Calu3 (cell line): ENCODE measurements around the gene HECW1. TPM values are rescaled to one million over a fixed set of nuclear protein-coding genes. Genes with fewer than 3 reads are reported as not detected.
"Not testable (repeated sequence)": the region's sequence is repeated elsewhere in the genome, so short reads cannot be mapped to it uniquely, and the experiment has no call there.

Experiments
- BruUV-seq: library from RNA; stranded (reverse); fragments of 400-500 nt; replicated peaks from 2 replicates; lab custom pipeline; 2021; lab: Mats Ljungman, UMichigan
- CTCF ChIA-PET: fragments of 300-600 bp; sonication (Branson Sonifier 250); formaldehyde crosslinking; loops from one replicate; lab custom pipeline; 2022; ENCODE audit warnings: antibody characterized with exemption; lab: Charles Lee
- DNase-seq: peaks from one replicate; pipeline ENCODE4 v3.0.0; 2022
- H3K27ac Mint-ChIP-seq: one replicate; pipeline ENCODE4 v1.8.0; 2022; ENCODE audit warnings: mixed read lengths; ENCODE audit not compliant: unreplicated experiment
- H3K27me3 Mint-ChIP-seq: one replicate; pipeline ENCODE4 v1.8.0; 2022; ENCODE audit warnings: mixed read lengths; ENCODE audit not compliant: unreplicated experiment
- H3K36me3 Mint-ChIP-seq: one replicate; pipeline ENCODE4 v1.8.0; 2022; ENCODE audit warnings: mild to moderate bottlenecking, moderate library complexity, mixed read lengths; ENCODE audit not compliant: insufficient read depth, unreplicated experiment
- H3K4me1 Mint-ChIP-seq: one replicate; pipeline ENCODE4 v1.8.0; 2022; ENCODE audit warnings: mild to moderate bottlenecking, low read depth, mixed read lengths; ENCODE audit not compliant: unreplicated experiment
- H3K4me3 Mint-ChIP-seq: one replicate; pipeline ENCODE4 v1.8.0; 2022; ENCODE audit warnings: mild to moderate bottlenecking, low read depth, moderate library complexity, mixed read lengths; ENCODE audit not compliant: unreplicated experiment
- H3K9me3 Mint-ChIP-seq: one replicate; pipeline ENCODE4 v1.8.0; 2022; ENCODE audit warnings: low read depth, mixed read lengths; ENCODE audit not compliant: unreplicated experiment
- intact Hi-C: fragments of 100-400 bp; cut with micrococcal nuclease; formaldehyde crosslinking; loops from one replicate; pipeline ENCODE4 v1.10.0; 2022; ENCODE audit not compliant: unreplicated experiment
- total RNA-seq: library from RNA; stranded (reverse); gene quantifications from 2 replicates; pipeline ENCODE4 v1.2.3, GENCODE V29; 2022
- TF ChIP-seq, protein P1 (sequence below): fragments of 200-600 bp; IDR thresholded peaks from one replicate; pipeline ENCODE4 v1.8.0; 2022; ENCODE audit warnings: antibody characterized with exemption; ENCODE audit not compliant: unreplicated experiment

The HECW1 gene
- total RNA-seq, 1 experiment from 2014 or later = 0.33 TPM

GRCh38 chr7:43484678-43485395 is 372.4 kb downstream of the HECW1 start:
- BruUV-seq = no TSS peak
- Mint-ChIP-seq H3K4me3 (no peak overlapping the region), H3K4me1 (peaks cover 87% of the 10 kb centered on the region), H3K27ac (peak overlapping the region; percentile 6), H3K27me3 (no peaks in the 10 kb centered on the region), H3K9me3 (peaks cover 9% of the 10 kb centered on the region), H3K36me3 (peaks cover 9% of the 10 kb centered on the region)
- TF ChIP-seq, protein P1, sequence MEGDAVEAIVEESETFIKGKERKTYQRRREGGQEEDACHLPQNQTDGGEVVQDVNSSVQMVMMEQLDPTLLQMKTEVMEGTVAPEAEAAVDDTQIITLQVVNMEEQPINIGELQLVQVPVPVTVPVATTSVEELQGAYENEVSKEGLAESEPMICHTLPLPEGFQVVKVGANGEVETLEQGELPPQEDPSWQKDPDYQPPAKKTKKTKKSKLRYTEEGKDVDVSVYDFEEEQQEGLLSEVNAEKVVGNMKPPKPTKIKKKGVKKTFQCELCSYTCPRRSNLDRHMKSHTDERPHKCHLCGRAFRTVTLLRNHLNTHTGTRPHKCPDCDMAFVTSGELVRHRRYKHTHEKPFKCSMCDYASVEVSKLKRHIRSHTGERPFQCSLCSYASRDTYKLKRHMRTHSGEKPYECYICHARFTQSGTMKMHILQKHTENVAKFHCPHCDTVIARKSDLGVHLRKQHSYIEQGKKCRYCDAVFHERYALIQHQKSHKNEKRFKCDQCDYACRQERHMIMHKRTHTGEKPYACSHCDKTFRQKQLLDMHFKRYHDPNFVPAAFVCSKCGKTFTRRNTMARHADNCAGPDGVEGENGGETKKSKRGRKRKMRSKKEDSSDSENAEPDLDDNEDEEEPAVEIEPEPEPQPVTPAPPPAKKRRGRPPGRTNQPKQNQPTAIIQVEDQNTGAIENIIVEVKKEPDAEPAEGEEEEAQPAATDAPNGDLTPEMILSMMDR = no peak
- CTCF ChIA-PET = interaction anchor here (2.7 kb wide), 1 partner anchor 98 kb away, joined by 18 read pairs; the partner anchor contains the start of gene STK17A
- no peak for DNase-seq
- intact Hi-C loops = no loop called here

DNA sequence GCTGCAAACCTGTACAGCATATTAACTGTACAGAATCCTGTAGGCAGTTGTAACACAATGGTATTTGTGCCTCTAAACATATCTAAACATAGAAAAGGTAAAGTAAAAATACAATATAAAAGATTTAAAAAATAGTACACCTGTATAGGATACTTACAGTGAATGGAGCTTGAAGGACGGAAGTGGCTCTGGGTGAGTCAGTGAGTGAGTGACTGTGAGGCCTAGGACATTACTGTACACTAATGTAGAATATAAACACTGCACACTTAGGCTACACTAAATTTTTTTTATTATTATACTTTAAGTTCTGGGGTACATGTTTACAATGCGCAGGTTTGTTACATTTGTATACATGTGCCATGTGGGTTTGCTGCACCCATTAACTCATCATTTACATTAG is 373.1 kb downstream of the HECW1 start:
- Mint-ChIP-seq H3K9me3 (peaks cover 9% of the 10 kb centered on the region), H3K4me1 (peaks cover 80% of the 10 kb centered on the region), H3K27me3 (no peaks in the 10 kb centered on the region), H3K4me3 (no peak overlapping the region), H3K36me3 (peaks cover 9% of the 10 kb centered on the region), H3K27ac (no peak overlapping the region)
- CTCF ChIA-PET = interaction anchor here (2.7 kb wide), 1 partner anchor 97 kb away, joined by 18 read pairs; the partner anchor contains the start of gene STK17A
- TF ChIP-seq, protein P1 = no peak
- no TSS peak for BruUV-seq
- intact Hi-C loops = no loop called here
- DNase-seq = no peak

DNA sequence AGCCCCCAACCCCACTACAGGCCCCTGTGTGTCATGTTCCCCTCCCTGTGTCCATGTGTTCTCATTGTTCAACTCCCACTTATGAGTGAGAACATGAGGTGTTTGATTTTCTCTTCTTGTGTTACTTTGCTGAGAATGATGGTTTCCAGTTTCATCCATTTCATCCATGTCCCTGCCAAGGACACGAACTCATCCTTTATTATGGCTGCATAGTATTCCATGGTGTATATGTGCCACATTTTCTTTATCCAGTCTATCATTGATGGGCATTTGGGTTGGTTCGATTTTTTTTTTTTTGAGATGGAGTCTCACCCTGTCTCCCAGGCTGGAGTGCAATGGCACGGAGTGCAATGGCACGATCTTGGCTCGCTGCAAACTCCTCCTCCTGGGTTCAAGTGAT is 373.6 kb downstream of the HECW1 start:
- H3K9me3 Mint-ChIP-seq, H3K36me3 Mint-ChIP-seq, H3K27me3 Mint-ChIP-seq, DNase-seq, BruUV-seq, H3K27ac Mint-ChIP-seq, H3K4me3 Mint-ChIP-seq: not testable (repeated sequence)
- H3K4me1 Mint-ChIP-seq = peaks cover 76% of the 10 kb centered on the region
- intact Hi-C loops = loop anchor here (2.0 kb wide), 1 partner anchor 31 kb away; no protein-coding TSS in a partner anchor
- CTCF ChIA-PET = interaction anchor here (2.7 kb wide), 1 partner anchor 97 kb away, joined by 18 read pairs; the partner anchor contains the start of gene STK17A

GRCh38 chr7:43486634-43487033 is 374.2 kb downstream of the HECW1 start:
- TF ChIP-seq, protein P1 = no peak
- Mint-ChIP-seq H3K27ac (peak overlapping the region; percentile 92), H3K4me1 (peaks cover 74% of the 10 kb centered on the region), H3K36me3 (peaks cover 9% of the 10 kb centered on the region), H3K27me3 (no peaks in the 10 kb centered on the region), H3K9me3 (peaks cover 9% of the 10 kb centered on the region), H3K4me3 (peak overlapping the region; percentile 12)
- intact Hi-C loops = loop anchor here (1.0 to 2.0 kb wide), 3 partner anchors 32 to 162 kb away; no protein-coding TSS in a partner anchor
- CTCF ChIA-PET = interaction anchor here (2.7 kb wide), 1 partner anchor 96 kb away, joined by 18 read pairs; the partner anchor contains the start of gene STK17A
- DNase-seq = no peak
- BruUV-seq = no TSS peak
